HG03135 (cell line): Measurements from ENCODE around the gene PRCC.

ENCODE experiments used
- ATAC-seq: cut with Tn5 transposase; IDR thresholded peaks from one replicate; pipeline ENCODE4 v1.9.1; 2021; ENCODE audit warnings: mild to moderate bottlenecking, moderate library complexity; ENCODE audit not compliant: unreplicated experiment

The PRCC gene

GRCh38 chr1:156840186-156840897 lies 73.0 kb downstream of the PRCC start:
- ATAC-seq: no peak

- ATAC-seq: no peak
Observed at GRCh38 chr1:156840898-156841279, 73.6 kb downstream of the PRCC start.

- ATAC-seq: no peak
Observed at GRCh38 chr1:156841295-156841855, 74.0 kb downstream of the PRCC start.

- ATAC-seq: no peak
Observed at GRCh38 chr1:156842618-156843300, 75.4 kb downstream of the PRCC start.

- no peak for ATAC-seq
Observed at GRCh38 chr1:156844102-156844501, 76.8 kb downstream of the PRCC start.

- ATAC-seq: no peak
Observed at GRCh38 chr1:156844638-156845037, 77.3 kb downstream of the PRCC start.

GRCh38 chr1:156845055-156845952 lies 78.0 kb downstream of the PRCC start:
- no peak for ATAC-seq

- no peak for ATAC-seq
Observed at GRCh38 chr1:156845953-156846545, 78.7 kb downstream of the PRCC start.

GRCh38 chr1:156846643-156847042 lies 79.3 kb downstream of the PRCC start:
- no peak for ATAC-seq

- no peak for ATAC-seq
Observed at GRCh38 chr1:156847591-156848460, 80.5 kb downstream of the PRCC start.

GRCh38 chr1:156848461-156849150 lies 81.3 kb downstream of the PRCC start:
- no peak for ATAC-seq

GRCh38 chr1:156849151-156849496 lies 81.8 kb downstream of the PRCC start:
- ATAC-seq: no peak
